ENCODE measurements around the gene KRTAP20-4.

The KRTAP20-4 gene

GRCh38 chr21:30620522-30620921 lies at the start of gene KRTAP20-4:
Gene KRTAP20-4 (plus strand): TSS chr21:30620627.
- DNase-seq: no peak

GRCh38 chr21:30577766-30578165 lies 42.7 kb upstream of the KRTAP20-4 start:
- no peak for DNase-seq

- no peak for DNase-seq
Measured at GRCh38 chr21:30579346-30579745, 41.1 kb upstream of the KRTAP20-4 start.

GRCh38 chr21:30580132-30580531 lies 40.3 kb upstream of the KRTAP20-4 start:
- no peak for DNase-seq

- DNase-seq: no peak
Measured at GRCh38 chr21:30582870-30583269, 37.6 kb upstream of the KRTAP20-4 start.

- DNase-seq: no peak
Measured at GRCh38 chr21:30590297-30590696, 30.1 kb upstream of the KRTAP20-4 start, which contains the start of gene KRTAP22-2. Gene KRTAP22-2 (minus strand): TSS chr21:30590397.

GRCh38 chr21:30592140-30592539 lies 28.3 kb upstream of the KRTAP20-4 start, which contains the start of gene KRTAP6-3:
Gene KRTAP6-3 (plus strand): TSS chr21:30592440. CDS start chr21:30592446, 6 bp downstream.
- no peak for DNase-seq

- no peak for DNase-seq
Measured at GRCh38 chr21:30598802-30599201, 21.6 kb upstream of the KRTAP20-4 start, which contains the start of gene KRTAP6-2. Gene KRTAP6-2 (minus strand): TSS chr21:30598902. CDS start chr21:30598874, 28 bp downstream.

- no peak for DNase-seq
Measured at GRCh38 chr21:30600787-30601186, 19.6 kb upstream of the KRTAP20-4 start, which contains the start of gene KRTAP22-1. Gene KRTAP22-1 (plus strand): TSS chr21:30601087.

GRCh38 chr21:30605968-30606367 lies 14.5 kb upstream of the KRTAP20-4 start:
- DNase-seq: no peak

- no peak for DNase-seq
Measured at GRCh38 chr21:30612132-30612531, 8.3 kb upstream of the KRTAP20-4 start.

- DNase-seq: no peak
Measured at GRCh38 chr21:30613836-30614235, 6.6 kb upstream of the KRTAP20-4 start, which contains the start of gene KRTAP6-1. Gene KRTAP6-1 (minus strand): TSS chr21:30613930. CDS start chr21:30613904, 26 bp downstream.

GRCh38 chr21:30615199-30615598 lies 5.2 kb upstream of the KRTAP20-4 start:
- no peak for DNase-seq

GRCh38 chr21:30616125-30616524 lies 4.3 kb upstream of the KRTAP20-4 start, which contains the start of gene KRTAP20-1:
Gene KRTAP20-1 (plus strand): TSS chr21:30616425. CDS start chr21:30616455, 30 bp downstream.
- DNase-seq: no peak

- DNase-seq: no peak
Measured at GRCh38 chr21:30620080-30620479, 347 bp upstream of the KRTAP20-4 start.

- DNase-seq: no peak
Measured at GRCh38 chr21:30623362-30623761, 2.9 kb downstream of the KRTAP20-4 start.

GRCh38 chr21:30625449-30626165 lies 5.2 kb downstream of the KRTAP20-4 start:
- no peak for DNase-seq

GRCh38 chr21:30628109-30628508 lies 7.7 kb downstream of the KRTAP20-4 start:
- DNase-seq: no peak

- no peak for DNase-seq
Measured at GRCh38 chr21:30629200-30629599, 8.8 kb downstream of the KRTAP20-4 start.

- DNase-seq: no peak
Measured at GRCh38 chr21:30634906-30635305, 14.5 kb downstream of the KRTAP20-4 start, which contains the start of gene KRTAP20-2. Gene KRTAP20-2 (plus strand): TSS chr21:30635206. CDS start chr21:30635264, 58 bp downstream.

GRCh38 chr21:30638686-30639085 lies 18.3 kb downstream of the KRTAP20-4 start:
- no peak for DNase-seq

- DNase-seq: no peak
Measured at GRCh38 chr21:30642564-30642963, 22.1 kb downstream of the KRTAP20-4 start, which contains the start of gene KRTAP20-3. Gene KRTAP20-3 (plus strand): TSS chr21:30642864.

GRCh38 chr21:30646904-30647414 lies 26.5 kb downstream of the KRTAP20-4 start:
- DNase-seq: no peak

GRCh38 chr21:30652891-30653290 lies 32.5 kb downstream of the KRTAP20-4 start:
- no peak for DNase-seq
